Anterior cingulate cortex (tissue), 58 donors: ENCODE results near the gene CLASP1.
A peak's percentile ranks its signal among the peaks of the same experiment; 100 is the strongest.
"Not testable (repeated sequence)": the region's sequence is repeated elsewhere in the genome, so short reads cannot be mapped to it uniquely, and the experiment has no call there.

Source experiments
- DNase-seq, 58 donors: peaks; one replicate each; lab custom pipeline; 2025; lab: John Stamatoyannopoulos, UW

Gene CLASP1

DNA sequence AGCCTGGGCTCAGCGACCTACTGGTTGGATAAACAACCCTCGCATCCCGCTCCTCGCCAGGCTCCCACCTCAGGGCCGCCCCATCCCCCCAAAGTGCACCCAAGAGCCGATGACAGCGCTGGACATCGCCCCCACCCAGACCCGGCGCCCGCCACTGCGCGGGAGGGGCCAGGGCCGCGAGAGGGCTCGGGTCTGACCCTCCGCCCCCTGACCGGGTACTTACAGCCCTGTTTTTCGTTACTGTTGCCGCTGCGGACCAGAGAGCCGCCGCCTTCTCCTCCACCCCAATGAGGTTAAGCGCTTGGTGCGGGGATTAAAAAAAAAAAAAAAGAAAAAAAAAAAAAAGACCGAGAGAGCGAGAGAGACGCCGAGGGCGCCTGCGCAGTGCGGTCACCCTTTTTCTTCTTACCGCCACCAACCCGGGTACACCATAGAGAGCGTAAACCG lies at the start of gene CLASP1:
TSS of gene CLASP1 (minus strand) at position 314 of the 447 bp plus-strand sequence. CDS start 43,567 bp downstream, outside the sequence.
- peak in 41 of 58 donors; percentile 28 to 84 (median 70) for DNase-seq

DNA sequence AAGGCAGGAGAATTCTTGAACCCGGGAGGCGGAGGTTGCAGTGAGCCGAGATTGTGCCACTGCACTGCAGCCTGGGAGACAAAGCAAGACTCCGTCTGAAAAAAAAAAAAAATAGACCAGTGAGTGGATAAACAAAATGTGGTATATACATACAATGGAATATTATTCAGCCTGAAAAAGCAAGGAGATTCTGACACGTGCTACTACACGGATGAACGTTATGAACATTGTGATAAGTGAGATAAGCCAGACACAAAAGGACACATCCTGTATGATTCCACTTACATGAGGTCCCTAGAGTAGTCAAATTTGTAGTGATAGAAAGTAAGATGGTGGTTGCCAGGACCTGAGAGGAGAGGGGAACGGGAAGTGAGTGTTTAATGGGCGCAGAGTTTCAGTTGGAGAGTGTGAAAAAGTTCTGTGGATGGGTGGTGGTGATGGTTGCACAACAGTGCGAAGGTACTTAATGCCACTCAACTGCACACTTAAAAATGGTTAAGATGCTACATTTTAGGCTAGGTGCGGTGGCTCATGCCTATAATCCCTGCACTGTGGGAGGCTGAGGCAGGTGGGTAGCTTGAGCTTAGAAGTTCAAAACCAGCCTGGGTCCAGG lies 49.2 kb upstream of the CLASP1 start:
- DNase-seq, result no peak

DNA sequence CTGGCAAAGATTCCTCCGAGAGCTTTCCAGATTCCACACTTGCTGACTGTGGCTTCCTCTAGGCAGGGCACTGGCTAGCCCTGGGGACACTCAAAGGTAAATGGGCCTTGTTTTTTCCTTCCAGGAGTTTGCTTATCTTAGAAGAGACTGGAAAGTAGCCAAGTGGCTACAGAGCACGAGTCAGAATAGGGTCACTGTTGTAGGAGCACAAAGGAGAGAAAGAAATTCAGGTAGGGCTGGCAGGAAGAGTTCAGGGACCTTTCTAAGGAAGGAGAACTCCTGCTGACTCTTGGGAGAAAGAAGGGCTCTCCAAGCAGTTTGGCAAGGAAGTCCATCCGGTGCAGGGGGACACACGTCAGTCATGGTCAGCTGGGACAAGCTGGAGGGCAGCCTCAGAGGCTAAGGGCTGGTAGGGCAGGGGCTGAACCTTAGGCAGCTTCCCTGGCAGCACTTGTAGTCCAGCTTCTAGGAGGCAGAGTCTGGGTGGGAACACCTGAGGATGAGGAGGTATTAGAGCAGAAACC lies 47.9 kb upstream of the CLASP1 start:
- no peak for DNase-seq

DNA sequence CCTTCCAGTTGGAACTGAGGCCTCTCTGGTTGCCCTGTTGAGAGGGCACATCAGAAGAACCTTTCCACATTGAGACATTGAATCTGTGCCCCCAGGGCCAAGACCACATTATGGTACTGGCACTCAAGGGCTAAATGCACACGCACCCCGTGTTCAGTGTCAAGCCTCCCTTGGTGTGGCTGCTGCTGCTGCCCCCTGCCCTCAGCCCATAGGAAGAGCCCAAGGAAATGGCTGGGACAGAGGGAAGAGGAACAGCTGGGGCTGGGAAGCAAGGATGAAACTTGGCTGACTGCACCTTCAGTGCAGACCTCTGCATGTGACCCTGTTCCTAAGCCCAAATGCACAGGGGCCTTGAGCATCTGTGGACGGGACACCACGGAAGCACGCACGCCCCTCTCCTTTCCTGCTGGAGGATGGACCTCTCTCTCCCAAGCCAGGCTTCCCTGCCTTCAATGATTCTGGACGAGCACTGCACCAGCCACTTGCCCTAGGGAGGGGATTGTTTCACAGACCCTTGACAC lies 47.2 kb upstream of the CLASP1 start:
- no peak for DNase-seq

DNA sequence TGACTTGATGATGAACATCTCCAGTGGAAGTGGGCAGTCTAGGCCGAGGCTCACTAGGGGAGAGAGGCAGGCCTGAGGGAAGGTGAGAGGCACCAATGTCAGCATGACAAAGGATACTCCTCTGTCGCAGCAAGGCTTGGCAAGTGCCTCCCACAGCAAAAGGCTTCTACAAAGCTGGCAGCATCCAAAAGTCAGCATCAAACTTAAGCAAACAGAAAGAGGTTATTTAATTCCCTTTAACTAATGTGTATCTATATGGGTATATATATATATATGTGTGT lies 45.8 kb upstream of the CLASP1 start:
- no peak for DNase-seq

DNA sequence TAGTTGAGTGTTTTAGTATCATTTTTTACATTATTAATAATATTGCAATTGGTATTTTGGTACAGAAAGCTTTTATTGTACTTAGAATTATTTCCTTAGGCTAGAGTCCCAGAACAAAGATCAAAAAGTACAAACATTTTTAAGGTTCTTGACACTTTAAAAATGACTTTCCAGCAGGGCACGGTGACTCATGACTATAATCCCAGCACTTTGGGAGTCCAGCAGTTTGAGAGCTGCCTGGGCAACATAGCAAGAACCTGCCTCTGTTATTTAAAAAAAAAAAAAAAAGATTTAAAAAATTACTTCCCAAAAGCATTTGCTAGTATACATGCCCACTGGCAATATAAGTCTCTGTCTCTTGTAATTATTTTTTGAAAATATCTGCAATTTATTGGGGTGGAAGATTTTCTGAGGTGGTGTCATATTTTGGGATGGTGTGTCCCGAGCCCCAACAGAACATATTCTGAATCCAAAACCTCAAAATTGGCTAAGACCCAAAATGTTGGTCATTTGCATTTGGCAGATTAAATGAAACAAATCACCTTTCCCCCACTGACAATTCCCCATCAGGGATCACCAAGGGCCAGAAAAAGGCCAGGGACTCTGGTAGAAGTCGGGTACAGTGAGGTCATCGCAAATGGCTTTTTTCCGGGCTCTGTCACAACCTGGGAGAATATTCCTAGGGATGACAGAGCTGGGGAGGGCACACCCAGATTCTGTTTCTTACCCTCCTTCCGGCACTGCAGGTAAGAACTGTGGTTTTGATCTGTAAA lies 45.3 kb upstream of the CLASP1 start:
- DNase-seq, result no peak

DNA sequence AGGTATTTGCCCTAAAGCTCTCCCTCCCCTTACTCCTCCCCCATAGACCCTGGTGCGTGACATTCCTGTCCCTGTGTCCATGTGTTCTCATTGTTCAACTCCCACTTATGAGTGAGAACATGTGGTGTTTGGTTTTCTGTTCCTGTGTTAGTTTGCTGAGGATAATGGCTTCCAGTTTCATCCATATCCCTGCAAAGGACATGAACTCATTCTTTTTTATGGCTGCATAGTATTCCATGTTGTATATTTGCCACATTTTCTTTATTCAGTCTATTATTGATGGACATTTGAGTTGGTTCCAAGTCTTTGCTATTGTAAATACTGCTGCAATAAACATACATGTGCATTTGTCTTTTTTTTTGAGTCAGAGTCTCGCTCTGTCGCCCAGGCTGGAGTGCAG lies 41.3 kb upstream of the CLASP1 start:
- DNase-seq, result not testable (repeated sequence)

DNA sequence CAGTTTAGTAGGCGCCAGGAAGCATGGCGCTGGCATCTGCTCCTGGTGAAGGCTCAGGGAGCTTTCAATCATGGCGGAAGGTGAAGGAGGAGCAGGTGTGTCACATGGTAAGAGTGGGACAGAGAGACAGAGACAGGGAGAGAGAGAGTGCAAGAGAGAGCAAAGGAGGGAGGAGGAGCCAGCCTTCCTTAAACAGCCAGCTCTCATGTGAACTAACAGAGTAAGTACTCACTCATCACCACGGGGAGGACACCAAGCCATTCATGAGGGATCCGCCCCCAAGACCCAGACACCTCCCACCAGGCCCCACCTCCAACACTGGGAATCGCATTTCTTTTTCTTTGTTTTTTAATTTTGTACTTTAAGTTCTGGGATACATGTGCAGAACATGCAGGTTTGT lies 40.8 kb upstream of the CLASP1 start:
- DNase-seq, result no peak

DNA sequence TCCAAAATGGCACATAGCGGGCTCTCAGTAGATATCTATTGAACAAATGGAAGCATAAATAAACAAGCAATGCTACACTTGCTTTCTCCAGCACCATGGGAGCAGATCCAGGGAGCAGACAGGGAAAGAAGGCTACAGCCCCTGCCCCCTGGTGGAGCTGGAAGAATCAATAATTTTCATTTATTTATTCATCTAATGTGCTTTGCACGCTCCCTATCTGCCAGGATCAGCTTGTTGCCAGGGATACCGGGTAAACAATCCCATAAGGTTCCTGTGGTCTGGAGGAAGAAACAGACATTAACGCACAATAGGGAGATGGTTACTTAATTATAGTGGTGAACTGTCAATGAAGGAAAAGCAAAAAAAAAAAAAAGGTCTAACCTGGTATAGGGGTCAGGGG lies 40.1 kb upstream of the CLASP1 start:
- no peak for DNase-seq

DNA sequence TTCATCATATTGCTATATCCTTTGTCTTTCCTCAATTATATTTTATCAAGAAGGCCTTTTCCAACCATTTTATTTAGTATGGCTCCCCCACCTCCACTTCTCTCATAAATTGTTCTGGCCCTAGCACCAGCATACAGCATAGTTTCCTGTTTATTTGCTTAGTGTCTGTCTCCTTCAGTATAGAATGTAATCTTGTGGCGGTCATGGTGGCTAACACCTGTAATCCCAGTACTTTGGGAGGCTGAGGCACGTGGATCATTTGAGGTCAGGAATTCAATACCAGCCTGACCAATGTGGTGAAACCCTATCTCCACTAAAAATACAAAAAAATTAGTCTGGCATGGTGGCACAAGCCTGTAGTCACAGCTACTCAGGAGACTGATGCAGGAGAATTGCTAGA lies 39.6 kb upstream of the CLASP1 start:
- DNase-seq, result no peak

DNA sequence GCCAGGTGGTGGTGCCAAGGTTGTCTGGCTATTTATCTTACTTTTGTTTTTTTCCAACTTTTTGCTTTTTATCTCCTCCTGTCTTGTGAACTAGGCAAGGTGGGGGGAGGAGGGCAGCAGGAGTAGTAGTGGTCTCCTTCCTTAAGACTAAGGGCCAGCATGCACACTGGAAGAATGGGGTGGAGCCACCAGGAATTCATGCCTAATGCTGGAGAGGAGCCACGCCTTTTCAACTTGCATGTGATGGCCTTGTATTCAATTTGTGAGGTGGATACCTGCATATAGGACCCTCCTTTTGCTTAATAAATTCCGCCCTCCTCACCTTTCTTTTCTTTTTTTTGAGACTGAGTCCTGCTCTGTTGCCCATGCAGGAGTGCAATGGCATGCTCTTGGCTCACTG lies 37.6 kb upstream of the CLASP1 start:
- DNase-seq, result no peak

DNA sequence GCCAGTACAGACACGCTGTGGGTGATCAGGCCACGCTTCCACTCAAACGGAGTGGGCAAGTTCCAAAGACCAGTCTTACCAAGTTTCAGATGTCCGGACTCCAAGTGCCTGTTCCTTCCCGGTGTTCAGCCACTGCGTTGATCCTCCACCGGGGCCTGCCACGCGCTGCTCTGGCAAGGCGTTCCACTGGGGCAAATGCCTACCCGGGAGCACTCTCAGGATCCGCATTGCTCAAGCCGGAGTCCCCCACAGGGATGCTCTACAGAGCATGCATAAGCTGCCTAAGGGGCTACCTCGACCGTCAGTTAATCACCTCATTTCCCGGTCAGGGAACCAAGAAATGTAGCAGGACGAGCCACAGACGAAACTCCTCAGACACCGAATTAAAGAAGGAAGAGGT lies 37.0 kb upstream of the CLASP1 start:
- DNase-seq, result no peak

DNA sequence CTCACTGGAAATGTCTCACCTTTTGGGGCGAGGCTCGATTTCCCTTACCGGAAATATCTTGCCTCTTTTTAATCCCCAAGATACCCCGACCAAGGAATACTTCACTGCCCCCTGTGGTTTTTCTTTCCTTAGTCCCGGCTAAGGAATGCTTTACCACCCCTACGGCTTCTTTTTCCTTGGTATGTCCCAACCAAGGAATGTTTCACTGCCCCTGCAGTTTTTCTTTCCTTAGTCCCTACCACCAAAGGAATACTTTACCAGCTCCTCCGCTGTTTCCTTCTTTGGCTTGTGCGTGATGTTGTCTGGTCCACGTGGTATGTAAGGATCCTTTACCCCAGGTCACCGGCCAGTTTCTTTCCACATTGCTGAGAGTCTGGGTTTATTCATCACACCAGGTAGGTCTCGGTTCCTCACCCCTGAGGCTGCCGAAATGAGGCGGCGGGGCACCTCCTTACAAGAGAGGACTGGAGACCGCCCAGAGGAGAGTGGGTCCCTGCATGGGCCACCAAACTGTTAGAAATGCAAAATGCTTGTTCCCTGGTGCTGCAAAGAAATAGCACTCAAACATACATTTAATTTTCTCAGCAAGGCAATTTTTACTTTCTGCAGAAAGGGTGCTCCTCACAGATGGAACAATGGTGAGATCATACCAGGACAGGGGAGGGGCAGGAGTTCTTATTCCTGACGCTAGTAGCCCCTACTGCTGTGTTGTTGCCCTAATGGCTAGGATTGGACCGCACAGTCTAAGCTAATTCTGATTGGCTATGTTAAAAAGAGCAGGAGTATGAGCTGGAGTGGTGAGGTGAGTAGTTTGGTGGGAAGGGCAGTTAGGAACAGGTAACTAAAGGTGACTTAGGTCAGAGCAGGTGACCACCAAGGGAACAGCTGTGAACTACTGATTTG lies 33.4 kb upstream of the CLASP1 start:
- no peak for DNase-seq

DNA sequence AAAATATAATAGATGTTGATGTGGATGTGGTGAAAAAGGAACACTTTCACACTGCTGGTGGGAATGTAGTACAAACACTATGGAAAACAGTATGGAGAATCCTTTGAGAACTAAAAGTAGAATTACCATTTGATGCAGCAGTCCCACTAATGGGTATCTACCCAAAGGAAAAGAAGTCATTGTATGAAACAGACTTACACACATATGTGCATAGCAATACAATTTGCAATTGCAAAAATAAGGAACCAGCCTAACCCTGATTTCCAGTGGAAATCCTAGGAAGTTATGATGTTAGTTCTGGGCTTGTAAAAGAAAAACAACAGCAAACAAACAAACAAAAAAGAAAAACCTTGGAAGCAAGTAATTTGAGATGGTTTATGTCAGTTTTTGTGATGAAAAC lies 28.6 kb upstream of the CLASP1 start:
- no peak for DNase-seq

DNA sequence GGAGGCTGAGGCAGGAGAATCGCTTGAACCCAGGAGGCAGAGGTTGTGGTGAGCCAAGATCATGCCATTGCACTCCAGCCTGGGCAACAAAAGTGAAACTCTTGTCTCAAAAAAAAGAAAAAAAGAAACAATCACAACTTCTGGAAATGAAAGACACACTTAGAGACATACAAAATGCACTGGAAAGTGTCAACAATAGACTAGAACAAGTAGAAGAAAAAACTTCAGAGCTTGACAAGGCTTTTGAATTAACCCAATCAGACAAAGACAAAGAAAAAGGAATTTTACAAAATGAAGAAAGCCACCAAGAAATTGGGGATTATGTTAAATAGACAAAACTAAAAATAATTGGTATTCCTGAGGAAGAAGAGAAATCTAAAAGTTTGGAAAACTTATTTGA lies 22.4 kb upstream of the CLASP1 start:
- not testable (repeated sequence) for DNase-seq

DNA sequence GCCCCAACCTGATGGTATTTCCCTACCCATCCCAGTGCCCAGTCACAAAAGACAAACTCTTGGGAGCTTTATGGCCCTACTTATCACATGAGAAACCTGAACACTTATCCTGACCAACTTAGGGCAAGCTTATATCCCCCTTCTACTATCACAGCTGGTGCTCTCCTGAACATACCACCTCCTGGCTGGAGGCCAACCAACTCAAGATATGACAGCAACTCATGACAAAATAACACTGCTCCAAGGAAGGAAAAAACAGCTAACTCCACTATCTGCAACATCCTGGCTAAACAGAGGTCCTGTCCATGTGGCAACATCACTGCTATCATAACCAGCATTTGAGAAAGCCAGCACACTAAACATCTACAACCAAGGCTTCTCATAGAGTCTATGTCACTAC lies 20.9 kb upstream of the CLASP1 start:
- no peak for DNase-seq

DNA sequence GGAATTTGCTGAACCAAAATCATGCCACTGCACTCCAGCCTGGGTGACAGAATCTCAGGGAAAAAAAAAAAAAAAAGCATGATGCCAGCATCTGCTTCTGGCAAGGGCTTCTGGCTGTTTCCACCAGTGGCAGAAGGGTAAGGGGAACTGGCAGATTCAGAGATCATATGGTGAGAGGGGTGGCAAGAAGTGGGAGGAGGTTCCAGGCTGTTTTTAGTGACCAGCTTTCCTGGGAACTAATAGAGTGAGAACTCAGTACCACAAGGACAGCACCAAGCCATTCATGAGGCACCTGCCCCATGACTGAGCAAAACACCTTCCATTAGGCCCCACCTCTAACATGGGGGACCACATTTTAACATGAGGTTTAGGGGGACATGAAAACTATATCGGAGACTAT lies 18.4 kb upstream of the CLASP1 start:
- no peak for DNase-seq

DNA sequence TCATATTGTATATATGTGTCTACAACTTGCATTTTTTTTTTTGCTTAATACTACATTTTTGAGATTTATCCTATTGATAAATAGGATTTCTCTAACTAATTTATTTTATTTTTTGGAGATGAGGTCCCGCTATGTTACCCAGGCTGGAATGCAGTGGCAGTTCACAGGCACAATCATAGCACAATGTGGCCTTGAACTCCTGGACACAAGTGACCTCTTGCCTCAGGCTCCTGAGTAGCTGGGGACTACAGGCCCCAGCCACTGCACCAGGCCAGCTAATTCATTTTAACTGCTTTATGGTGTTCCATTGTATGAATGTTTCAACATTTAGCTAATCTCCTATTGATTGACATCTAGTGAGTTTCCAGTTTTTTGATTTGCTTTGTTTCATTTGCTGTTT lies 16.8 kb upstream of the CLASP1 start:
- no peak for DNase-seq

DNA sequence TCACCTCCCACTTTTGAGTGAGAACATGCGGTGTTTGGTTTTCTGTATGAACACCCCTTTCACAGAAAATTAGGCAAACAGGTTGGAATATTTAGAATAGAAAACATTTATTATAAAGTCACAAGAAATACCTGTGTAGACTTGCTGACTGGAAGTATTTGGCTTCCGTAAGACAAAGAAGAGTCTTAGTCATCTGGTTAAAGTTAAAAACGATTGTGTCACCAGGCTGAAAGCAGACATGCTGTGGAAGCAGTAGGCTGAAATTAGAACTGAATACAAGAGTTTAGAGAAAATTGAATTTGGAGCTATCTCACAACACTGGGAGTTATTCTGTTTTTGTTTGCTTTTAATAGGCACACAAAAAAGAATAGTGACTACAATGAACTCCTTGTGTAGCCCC lies 16.2 kb upstream of the CLASP1 start:
- DNase-seq, result no peak

DNA sequence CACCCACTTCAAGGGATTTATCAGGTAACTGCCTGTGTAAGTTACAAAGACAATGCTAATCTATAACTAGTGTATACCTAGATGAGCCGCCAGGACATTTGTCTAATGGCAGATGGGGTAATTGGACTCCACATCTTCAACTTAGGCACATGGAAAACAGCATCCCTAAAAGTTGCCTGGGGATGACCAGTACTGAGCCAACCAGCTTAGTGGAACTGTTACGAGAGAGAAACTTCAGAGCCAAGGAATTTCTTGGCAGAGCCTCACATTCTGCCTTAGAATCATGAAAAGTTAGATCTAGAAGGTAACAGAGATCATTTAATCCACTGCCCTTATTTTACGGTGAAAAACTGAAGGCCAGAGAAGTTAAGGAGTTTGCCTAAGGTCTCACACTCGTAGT lies 15.5 kb upstream of the CLASP1 start:
- DNase-seq, result no peak

DNA sequence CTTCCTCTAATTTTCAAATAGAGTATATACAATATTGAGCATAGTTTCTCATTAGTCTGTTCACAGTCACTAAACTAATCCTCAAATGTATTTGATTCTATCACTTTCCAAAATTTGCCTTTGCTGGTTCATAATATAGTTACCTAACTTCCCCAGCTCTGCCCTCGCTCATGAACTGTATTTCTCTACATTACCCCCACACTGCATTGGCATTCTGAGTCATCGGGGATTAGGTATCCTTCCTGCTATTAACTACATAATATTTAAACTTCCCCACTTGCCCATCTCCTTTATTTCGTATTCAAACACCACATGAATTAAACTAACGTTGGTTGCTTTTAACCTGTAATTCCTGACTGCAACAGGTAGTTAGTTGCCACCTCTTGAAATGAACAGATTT lies 14.8 kb upstream of the CLASP1 start:
- DNase-seq, result no peak
